ENCODE data around the gene ELOVL7. TPM values are rescaled to one million over a fixed set of nuclear protein-coding genes. Genes with fewer than 3 reads are reported as not detected.
A peak's percentile ranks its signal among the peaks of the same experiment; 100 is the strongest.
"Not testable (repeated sequence)": the region's sequence is repeated elsewhere in the genome, so short reads cannot be mapped to it uniquely, and the experiment has no call there.

Gene ELOVL7
- 8.7 TPM for total RNA-seq

- peak; percentile 52 for DNase-seq
Observed at GRCh38 chr5:60843936-60844905, at the start of gene ELOVL7. TSS of gene ELOVL7 (minus strand) at chr5:60844269. CDS start at chr5:60787397, 56,872 bp downstream.

- no peak for DNase-seq
Observed at GRCh38 chr5:60893521-60893920, 49.5 kb upstream of the ELOVL7 start.

- no peak for DNase-seq
Observed at GRCh38 chr5:60891667-60892066, 47.6 kb upstream of the ELOVL7 start.

GRCh38 chr5:60888359-60889061 lies 44.4 kb upstream of the ELOVL7 start:
- no peak for DNase-seq

GRCh38 chr5:60887746-60888145 lies 43.7 kb upstream of the ELOVL7 start:
- no peak for DNase-seq

GRCh38 chr5:60887096-60887495 lies 43.0 kb upstream of the ELOVL7 start:
- no peak for DNase-seq

- DNase-seq = no peak
Observed at GRCh38 chr5:60886158-60886557, 42.1 kb upstream of the ELOVL7 start.

- no peak for DNase-seq
Observed at GRCh38 chr5:60883229-60883628, 39.2 kb upstream of the ELOVL7 start.

GRCh38 chr5:60872892-60873291 lies 28.8 kb upstream of the ELOVL7 start:
- no peak for DNase-seq

GRCh38 chr5:60870857-60871256 lies 26.8 kb upstream of the ELOVL7 start:
- DNase-seq = no peak

GRCh38 chr5:60860572-60860971 lies 16.5 kb upstream of the ELOVL7 start:
- not testable (repeated sequence) for DNase-seq

GRCh38 chr5:60856066-60856465 lies 12.0 kb upstream of the ELOVL7 start:
- no peak for DNase-seq

GRCh38 chr5:60852940-60853339 lies 8.9 kb upstream of the ELOVL7 start:
- no peak for DNase-seq

GRCh38 chr5:60852317-60852716 lies 8.2 kb upstream of the ELOVL7 start:
- no peak for DNase-seq

GRCh38 chr5:60851626-60852025 lies 7.6 kb upstream of the ELOVL7 start:
- DNase-seq = no peak

- DNase-seq = no peak
Observed at GRCh38 chr5:60846298-60846697, 2.2 kb upstream of the ELOVL7 start.

- DNase-seq = peak; percentile 10
Observed at GRCh38 chr5:60843386-60843935, 608 bp downstream of the ELOVL7 start.

GRCh38 chr5:60842871-60843385 lies 1.1 kb downstream of the ELOVL7 start:
- no peak for DNase-seq

- DNase-seq = no peak
Observed at GRCh38 chr5:60841361-60841760, 2.7 kb downstream of the ELOVL7 start.

- no peak for DNase-seq
Observed at GRCh38 chr5:60836131-60836530, 7.9 kb downstream of the ELOVL7 start.

GRCh38 chr5:60835554-60835953 lies 8.5 kb downstream of the ELOVL7 start:
- DNase-seq = no peak

- no peak for DNase-seq
Observed at GRCh38 chr5:60833520-60833919, 10.5 kb downstream of the ELOVL7 start.

- no peak for DNase-seq
Observed at GRCh38 chr5:60830581-60831127, 13.4 kb downstream of the ELOVL7 start.
